ENCODE results near the gene KCNMB3.
"Not testable (repeated sequence)": the region's sequence is repeated elsewhere in the genome, so short reads cannot be mapped to it uniquely, and the experiment has no call there.

KCNMB3 gene, protein sequence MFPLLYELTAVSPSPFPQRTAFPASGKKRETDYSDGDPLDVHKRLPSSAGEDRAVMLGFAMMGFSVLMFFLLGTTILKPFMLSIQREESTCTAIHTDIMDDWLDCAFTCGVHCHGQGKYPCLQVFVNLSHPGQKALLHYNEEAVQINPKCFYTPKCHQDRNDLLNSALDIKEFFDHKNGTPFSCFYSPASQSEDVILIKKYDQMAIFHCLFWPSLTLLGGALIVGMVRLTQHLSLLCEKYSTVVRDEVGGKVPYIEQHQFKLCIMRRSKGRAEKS

DNA sequence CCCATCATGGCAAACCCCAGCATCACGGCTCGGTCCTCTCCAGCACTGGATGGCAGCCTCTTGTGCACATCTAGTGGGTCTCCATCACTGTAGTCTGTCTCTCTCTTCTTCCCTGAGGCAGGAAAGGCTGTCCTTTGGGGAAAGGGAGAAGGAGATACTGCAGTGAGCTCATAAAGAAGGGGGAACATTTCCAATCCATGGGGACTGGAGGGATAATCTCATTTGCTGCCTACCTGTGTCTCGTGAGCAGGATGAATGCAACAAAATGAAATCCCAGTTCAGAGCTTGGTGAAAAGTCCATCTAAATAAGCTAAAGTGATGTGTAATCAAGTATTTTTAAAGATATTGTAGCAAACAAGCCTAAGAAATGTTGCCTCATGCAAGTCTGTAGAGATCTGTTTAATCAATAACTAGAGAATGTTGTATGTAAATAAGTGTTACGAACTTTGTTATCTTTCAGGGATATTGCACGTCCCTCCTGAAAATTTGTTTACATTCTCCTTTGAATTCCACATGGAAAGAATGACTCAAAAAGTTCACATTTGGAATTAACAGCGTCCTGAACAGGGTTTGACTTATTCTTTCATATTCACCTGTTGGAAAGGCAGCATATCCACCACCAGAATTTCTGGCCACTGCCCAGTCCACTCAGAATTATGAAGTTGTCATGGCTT is at the start of gene KCNMB3:
Gene KCNMB3 (minus strand): TSS at position 312 of the 674 bp plus-strand sequence. CDS start 124 bp downstream, at position 188.
- DNase-seq: no peak

DNA sequence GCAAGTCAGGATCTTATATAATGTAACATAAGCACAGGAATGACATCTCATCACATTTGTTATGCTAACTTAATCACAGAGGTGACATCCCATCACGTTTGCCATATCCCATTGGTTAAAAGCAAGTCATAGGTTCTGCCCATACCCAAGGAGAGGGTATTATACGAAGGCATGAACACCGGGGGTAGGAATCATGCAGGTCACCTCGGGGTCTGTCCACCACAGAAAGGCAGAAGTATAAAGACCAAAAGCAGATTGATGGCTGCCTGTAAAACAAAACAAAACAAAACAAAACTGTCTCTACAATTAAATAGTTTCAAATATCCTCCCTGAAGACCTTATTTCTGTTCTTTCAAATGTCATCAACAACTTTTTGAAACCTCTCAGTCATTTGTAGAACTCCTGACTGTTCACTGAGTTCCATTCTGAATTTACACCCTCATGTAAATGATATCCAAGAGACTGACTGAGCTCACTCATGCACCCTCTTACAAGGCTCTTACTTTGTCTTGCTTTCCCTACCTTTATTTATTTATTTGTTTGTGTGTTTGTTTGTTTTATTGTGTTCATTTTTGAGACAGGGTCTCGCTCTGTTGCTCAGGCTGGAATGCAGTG is 49.2 kb upstream of the KCNMB3 start:
- no peak for DNase-seq

DNA sequence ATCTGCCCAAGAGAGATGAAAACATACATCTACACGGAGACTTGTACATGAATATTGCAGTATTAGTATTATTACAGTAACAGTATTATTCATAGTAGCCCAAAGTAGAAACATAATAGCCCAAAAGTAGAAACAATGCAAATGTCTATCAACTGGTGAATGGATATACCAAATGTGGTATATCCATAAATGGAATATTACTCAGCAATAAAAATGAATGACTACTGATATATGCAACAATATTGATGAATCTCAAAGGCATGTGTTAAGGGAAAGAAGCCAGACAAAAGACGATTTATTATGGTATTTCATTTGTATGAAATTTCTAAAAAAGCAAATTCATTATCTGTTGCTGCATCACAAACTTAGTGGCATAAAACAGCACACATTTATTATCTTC is 48.4 kb upstream of the KCNMB3 start:
- no peak for DNase-seq

DNA sequence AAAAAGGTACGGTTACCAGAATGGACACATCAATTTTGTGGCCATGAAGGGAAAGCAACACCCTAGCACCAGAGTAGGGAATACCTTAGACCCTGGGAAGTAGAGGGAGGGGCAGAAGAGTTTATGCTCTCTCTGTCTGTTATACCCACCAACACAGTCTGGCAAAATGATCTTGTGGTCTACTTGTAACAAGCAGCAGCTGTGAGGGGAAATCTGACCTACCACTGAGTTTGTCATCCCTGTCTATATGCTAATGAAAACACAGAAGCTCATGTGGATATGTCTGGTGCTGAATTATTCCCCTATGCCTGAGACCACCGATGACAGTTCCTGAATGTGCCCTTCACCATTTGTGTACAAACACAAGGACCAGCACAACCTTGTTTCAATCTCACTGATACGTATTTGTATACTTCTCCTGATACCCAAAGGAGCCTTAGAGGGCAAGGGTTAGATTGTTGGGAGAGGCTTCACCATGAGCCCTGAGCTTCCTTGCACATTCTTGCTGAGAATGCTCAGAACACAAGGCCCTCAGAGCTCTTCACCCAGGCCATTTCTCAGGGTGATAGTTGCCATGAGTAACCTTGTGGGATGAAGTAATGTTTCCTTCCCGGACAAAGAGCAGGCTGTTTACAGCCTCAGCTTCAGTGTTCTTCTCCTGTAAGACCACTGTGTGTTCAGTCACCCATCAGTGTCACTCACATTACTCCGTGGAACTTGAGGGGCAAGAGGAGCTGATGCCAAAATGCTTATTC is 47.2 kb upstream of the KCNMB3 start:
- DNase-seq: peak; percentile 24

DNA sequence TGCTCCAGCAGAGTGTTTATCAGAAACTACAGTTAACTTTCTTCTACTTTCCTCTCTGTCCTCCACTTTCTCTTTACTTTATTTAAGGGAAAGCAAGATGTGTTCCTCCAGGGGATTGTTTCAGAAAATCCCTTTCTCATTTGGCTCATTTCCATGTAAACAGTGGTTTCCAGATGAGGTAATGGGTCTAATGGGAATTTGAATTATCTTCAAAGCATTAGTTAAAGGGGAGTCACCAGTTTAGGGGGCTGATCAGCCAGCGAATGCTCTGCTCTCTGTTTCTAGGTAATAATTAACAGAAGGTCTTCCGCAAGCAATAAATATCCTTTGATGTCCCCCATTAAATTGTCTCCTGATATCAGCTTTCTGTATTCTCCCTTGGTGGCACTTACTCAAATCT is 41.5 kb upstream of the KCNMB3 start:
- DNase-seq: no peak

DNA sequence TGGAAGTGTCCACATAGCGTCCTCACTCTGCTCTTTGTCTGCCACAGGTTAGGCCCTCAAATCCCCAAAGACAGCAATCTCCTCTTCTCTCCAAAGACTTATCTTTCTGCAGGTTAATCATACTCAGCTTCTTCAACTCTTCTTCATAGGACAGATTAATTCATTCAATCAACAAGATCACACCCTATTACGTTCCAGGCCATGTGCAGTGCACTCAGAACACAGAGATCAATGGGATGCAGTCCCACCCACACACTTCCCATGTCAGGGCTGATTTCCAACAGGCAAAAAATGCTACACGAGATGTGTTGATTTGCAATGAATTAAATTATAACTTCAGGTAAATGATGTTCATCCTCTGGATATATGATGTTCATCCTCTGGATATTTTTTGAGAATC is 38.4 kb upstream of the KCNMB3 start:
- DNase-seq: no peak

DNA sequence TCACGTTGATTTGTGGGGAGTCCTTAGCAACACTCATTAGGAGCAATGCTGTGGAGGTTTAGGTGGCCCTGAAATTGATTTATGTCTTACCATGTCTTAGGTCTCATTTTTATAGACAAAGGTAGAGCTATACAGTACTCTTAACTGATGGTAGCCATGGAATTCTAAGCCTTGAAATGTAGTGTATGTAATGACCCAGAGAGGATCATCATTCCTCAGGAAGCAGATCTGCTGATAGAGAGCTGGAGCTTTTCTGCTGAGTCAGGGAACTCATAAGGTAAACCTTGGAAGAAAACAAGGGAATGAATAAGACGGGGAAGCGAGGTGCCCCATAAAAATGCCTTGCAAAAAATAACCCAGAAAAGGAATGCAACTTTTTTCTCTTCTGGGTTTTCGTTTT is 37.9 kb upstream of the KCNMB3 start:
- no peak for DNase-seq

DNA sequence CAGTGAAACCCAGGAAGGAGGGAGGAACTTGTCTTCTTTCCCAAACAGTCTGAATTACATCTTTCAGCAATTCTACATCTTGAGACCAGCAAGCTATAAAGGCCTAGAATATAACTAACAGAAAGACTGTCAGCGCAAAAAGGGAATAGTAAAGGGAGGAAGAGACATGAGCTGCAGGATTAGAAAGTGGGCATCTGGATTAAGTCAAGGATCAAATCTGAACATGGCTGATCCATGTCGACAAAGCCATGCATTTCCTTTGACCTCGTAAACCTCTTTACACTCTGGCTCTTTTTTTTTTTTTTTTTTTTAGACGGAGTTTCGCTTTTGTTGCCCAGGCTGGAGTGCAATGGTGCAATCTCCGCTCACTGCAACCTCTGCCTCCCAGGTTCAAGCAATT is 35.4 kb upstream of the KCNMB3 start:
- no peak for DNase-seq

DNA sequence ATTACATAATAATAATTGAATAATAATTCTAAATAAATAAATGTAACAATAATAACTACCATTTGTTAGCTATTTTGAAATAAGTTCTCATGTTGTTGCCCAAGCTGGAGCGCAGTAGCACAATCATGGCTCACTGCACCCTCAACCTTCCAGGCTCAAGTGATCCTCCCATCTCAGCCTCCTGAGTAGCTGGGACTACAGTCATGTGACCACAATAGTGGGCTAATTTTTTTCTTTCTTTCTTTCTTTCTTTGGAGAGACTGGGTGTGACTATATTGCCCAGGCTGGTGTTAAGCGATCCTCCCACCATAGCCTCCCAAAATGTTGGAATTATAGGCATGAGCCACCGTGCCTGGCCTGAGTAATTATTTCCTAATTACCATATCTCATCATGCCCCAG is 30.9 kb upstream of the KCNMB3 start:
- DNase-seq: no peak

DNA sequence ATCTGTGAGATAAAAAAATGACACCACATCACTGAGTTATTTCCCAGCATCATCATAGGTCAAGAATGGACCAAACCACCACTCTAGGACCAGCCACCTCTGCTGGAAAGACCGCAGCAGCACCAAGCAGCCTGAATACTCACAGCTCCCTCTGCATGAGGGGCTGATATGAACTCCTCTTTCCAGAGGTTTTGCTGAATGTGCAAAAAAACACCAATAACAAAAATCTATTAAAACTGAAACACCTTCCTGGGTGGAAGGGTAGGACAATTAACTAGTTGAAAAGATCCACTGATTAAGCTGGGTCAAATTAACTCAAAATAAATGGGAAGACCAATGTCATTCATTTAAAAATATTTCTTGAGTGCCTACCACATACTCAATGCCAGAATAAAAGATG is 28.9 kb upstream of the KCNMB3 start:
- no peak for DNase-seq

DNA sequence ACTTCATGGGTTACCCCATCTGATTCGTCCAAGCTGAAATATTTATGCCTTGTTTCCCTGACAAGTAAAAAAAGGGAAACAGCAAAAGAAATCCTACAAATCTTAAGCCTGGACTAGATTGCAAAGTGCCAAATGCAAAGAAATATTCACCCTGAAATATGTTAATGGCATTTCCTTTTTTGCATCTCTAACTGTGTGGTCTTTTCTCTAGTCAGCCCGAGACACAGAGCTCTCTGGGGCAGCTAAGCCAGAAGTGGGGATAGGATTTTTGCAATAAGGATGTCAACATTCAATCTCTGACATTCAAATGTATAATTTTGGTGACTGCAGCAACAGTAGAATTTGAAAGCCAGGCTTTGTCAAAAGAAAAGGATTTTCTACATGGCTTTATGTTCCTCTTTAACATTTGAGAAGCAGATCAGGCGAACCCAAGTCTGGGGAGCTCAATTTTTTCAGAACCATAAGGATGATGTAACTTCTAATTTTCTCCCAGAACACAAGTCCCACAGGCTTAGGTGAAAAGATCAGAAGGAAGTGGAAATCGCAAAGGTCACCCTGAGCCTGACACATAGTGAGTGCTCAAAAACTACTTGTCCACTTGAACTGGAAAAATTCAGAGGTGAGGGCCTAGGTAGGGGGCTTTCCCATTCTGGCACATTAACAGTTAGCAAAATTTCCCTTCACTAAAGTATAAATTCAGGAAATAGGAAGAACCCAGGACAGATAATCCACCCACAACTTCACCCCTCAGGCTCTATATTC is 28.2 kb upstream of the KCNMB3 start:
- no peak for DNase-seq

DNA sequence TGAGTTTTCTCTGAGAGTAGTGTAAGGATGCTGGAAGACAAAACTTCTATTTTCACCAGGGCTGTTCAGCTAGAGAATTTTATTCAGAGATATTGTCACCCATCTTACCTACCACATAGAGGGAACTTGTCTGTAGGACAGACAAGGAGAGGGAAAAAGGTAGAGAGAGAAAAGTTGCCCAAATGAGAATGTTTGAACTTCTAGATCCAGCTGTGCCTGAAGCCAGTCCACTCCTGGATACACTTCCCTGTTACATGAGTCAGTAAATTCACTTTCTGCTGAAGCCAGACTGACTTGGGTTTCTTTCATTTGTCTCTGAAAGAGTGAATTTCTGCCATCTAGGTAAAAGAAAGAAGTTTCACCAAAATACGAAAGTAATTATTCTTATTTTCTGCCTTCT is 27.2 kb upstream of the KCNMB3 start:
- DNase-seq: no peak

DNA sequence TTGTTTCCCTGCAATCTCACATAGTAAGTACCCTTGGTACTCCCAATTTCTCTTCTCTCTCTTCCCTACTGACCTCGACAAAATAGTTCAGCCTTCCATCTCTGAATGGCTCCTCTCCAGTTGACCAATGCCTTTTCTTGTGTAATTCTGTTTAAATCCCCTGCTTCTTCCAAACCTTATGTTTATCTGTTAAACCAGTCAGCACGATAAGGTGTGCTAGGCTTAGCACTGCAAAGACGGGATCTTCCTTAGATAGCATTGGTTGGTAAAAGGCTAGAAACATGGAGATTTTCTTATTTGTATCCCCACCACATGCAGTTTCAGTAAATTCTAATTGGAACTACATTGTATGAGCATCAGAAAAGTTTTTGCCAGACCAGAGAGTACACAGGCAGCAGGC is 25.8 kb upstream of the KCNMB3 start:
- DNase-seq: no peak

DNA sequence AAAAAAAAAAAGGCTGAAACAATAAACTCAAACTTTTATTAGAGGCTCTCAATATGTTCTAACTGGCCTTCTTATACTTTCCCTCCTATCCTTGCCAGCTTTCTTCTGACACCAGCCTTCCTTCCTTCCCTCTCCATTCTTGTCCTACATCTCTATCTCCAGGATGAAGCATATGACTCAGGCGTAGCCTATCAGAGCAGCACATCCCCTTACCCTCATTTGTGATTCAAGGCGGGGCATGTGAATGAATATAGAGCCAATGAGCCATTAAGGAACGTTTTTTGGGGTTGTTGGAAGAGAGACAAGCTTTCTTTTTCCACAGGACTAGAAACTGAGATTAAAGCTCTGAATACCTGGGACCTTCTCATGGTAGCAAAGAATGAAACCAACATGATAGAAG is 25.1 kb upstream of the KCNMB3 start:
- DNase-seq: no peak

DNA sequence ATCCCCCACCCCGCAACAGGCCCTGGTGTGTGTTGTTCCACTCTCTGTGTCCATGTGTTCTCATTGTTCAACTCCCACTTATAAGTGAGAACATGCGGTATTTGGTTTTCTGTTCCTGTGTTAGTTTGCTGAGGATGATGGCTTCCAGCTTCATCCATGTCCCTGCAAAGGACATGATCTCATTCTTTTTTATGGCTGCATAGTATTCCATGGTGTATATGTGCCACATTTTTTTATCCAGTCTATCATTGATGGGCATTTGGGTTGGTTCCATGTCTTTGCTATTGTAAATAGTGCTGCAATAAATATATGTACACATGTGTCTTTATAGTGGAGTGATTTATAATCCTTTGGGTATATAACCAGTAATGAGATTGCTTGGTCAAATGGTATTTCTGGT is 23.5 kb upstream of the KCNMB3 start:
- not testable (repeated sequence) for DNase-seq

DNA sequence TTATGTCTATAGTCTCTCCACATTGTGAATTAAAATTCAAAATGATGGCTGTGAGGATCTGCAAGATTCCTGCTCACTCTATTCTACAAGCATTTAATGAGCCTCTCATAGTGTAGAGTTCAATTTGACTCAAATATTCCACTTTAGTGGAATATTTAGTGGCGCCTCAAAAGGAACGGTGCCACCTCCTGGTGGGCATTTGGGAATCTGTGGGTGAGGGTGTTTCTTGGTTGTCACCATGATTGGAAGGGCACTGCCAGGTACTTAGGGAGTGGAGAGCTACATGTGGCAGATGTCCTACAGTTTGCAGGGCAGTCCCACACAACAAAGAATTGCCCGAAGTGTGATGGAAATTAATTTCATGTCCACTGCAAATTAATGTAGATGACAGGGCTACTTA is 21.5 kb upstream of the KCNMB3 start:
- no peak for DNase-seq

DNA sequence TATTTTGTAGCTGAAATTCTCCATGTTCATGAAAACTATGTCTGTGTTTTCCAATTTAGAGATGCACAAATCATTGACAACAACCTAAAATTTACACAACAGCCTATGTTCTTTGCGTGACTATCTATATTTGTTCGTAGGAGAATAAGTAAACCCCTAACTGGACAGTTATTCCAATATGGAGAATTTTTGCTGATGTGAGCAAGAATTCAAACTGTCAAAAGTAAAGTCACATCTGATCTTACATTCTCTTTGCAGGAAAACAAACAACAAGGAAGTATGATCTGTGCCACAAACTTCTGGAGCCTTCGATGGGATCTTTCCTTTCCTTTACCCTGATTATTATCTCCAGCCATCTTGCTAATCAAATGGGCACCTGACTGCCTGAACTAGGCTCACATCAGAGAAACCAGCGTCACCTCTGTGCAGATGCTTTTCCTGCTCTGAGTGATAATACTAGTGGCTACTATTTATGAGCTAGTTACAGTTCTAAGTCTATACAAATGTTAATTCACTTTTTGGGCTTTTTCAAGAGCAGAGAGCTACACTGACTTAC is 18.3 kb upstream of the KCNMB3 start:
- no peak for DNase-seq

DNA sequence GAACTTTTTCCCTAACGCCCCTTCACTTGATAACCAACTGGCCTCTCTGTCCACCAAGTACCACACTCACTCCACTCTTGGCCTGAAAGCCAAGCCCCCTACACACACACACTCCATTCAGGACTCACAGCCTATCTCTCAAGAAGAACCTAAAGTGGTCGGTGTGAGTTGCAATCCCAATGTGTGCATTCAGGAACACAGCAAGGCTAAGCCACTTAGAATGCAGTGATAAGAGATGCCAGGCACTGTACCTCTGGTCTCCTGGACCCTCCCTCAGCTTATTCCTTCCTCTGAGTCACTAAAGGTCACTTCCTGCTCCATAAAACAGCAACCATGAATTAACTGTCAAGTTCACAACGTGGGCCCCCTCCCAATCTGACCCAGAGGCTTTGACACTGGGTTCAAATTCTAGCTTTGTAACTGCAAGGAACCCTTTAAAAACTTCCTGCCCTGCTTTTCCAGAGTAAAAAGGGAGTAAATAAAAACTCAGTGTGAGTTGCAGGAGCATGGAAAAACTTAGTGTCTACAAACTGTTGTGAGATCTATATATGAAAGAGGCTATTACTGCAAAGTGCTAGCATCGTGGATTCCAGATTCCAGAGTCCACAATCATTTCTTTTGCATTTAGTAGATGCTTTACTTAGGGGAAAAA is 17.6 kb upstream of the KCNMB3 start:
- DNase-seq: peak; percentile 45

DNA sequence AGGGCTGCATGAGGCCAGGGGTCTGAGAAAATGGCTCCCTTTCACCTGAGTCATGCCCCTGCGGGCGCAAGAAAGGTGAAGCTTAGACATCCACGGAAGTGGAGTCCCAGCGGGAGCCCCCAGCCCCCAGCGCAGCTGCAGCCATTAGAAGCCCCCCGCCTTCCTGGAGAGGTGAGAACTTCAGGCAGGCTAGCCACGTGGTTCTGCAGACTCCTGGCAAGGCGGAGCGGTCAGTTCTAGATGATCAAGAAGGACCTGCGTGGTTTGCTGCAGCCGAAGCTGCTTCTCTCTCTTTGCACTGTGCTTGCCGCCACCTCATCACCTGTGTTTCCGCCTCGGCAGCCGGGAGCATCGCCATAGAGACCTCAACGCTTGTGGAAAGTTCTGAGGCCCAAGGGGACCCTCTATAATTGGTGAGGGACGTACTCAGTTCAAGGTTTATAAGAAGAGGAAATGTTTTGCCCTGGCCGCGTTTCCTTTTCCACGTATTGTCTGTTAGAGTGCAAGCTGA is 15.8 kb upstream of the KCNMB3 start:
- no peak for DNase-seq

DNA sequence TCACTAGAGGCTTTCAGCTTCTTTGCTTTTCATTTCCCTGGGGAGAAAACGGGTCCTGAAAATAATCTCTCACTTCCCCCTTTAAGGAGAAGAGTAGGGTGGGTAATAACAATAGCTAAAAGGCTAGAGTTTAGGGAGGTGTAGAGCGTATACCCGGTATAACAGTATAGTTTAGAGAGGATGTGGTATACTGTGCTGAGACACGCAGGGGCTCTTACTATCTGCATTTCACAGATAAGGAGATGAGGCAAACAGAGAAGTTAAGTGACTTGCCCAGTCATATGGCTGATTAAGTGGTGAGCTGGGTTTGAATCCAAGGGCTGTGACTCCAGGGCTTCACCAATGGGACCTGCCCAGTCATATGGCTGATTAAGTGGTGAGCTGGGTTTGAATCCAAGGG is 15.0 kb upstream of the KCNMB3 start:
- peak; percentile 84 for DNase-seq

DNA sequence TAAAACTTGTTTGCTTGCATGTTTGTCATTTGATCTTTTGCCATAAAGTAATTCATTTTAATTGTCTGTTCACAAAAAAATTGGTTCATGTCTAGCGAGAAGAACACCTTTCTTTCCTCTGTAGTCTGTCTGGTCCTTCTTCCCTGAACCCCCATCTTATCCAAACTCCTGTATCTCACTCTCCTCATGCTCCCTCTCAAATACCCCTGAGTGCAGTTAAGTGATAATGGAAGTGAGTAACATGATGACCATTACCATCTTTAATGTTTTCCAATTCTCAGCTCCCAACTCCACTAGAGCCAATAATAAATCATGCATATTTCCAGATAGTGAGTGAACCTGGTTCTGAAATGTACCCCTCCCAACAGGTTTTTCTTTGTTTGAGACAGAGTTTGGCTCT is 14.2 kb upstream of the KCNMB3 start:
- DNase-seq: no peak

DNA sequence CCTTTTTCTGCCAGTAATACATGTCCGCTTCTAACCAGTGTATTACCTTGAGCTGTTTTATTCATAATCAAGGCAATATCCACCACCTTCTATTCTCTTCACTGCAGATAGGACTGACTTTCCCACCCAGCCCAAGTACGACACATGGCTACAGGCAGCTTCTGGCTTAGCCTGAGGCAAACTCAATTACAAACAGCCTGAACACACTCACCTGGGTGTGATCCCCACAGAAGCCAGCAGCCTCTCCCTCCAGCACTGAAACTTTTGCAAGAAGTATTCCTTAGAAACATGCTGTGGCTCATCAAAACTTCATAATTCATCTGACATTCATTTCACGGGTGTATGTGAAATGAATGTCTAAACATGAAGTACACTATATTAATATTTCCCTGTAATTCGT is 13.5 kb upstream of the KCNMB3 start:
- DNase-seq: no peak

Measured in OCI-M1 (cell line).